Brain microvascular endothelial cell (primary cell): ENCODE results near the gene SLC16A4.

Source experiments
- DNase-seq: peaks from one replicate; pipeline ENCODE4 v3.0.0-alpha.2; 2020
- H3K27ac ChIP-seq: fragments of 250-450 bp; sonication (Bioruptor Pico); 2 replicates; pipeline ENCODE4 v1.5.1; 2020; ENCODE audit warnings: mild to moderate bottlenecking, moderate library complexity
- H3K27me3 ChIP-seq: fragments of 250-450 bp; sonication (Bioruptor Pico); replicated peaks from 2 replicates; pipeline ENCODE4 v1.5.1; 2020; ENCODE audit warnings: mild to moderate bottlenecking
- H3K36me3 ChIP-seq: fragments of 250-450 bp; sonication (Bioruptor Pico); replicated peaks from 2 replicates; pipeline ENCODE4 v1.5.1; 2020; ENCODE audit warnings: mild to moderate bottlenecking
- H3K4me3 ChIP-seq: 2 replicates; pipeline ENCODE4 v1.5.1; 2011; ENCODE audit warnings: low read depth, mild to moderate bottlenecking, control low read depth, low read length, moderate library complexity
- in situ Hi-C: cut with HindIII; loops from 2 replicates; pipeline ENCODE4 v1.10.0; 2017; ENCODE audit warnings: low sequenced_read_pairs, low pct_ligation_motif_present
- TF ChIP-seq, protein P1 (sequence below): IDR thresholded peaks from 2 replicates; pipeline ENCODE4 v1.5.1; 2011; ENCODE audit warnings: low read depth, mild to moderate bottlenecking, moderate library complexity, low read length, control low read depth, inconsistent platforms; ENCODE audit errors: missing control alignments

The SLC16A4 gene

DNA sequence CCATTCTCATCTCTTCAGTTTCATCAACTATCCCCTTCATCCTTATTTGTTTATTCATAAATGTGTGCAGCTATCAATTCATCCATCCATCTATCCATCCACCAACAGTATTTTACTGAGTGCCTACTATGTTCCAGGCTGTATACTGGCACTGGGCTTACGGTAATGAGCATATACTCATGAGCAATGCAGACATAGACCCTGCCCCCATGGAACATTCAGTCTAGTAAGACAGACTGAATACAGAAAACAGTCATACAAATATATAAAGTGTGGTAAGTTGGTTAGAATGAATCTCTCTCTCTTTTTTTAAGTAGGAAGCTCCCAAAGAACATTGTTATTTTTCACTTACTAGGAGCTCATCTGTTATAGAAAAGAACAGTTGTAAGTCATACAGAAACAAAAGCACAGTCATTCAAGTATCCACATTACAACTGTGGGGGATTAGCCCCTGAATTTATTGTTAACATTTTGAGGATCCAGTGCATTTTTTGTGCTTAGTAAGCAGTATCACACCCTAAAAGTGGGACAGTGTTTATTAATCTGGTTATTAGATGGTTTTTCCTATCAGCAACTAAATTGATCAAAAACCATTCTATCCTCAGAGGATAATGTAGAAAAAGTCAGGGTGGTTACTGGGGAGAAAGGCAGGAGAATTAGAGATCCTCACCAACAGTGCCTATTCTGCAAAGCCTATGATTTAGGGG lies 3.6 kb downstream of the SLC16A4 start:
- Histone ChIP-seq H3K36me3 (no peaks in the 10 kb centered on the region), H3K4me3 (no peak overlapping the region), H3K27ac (no peak overlapping the region), H3K27me3 (no peaks in the 10 kb centered on the region)
- TF ChIP-seq, protein P1, sequence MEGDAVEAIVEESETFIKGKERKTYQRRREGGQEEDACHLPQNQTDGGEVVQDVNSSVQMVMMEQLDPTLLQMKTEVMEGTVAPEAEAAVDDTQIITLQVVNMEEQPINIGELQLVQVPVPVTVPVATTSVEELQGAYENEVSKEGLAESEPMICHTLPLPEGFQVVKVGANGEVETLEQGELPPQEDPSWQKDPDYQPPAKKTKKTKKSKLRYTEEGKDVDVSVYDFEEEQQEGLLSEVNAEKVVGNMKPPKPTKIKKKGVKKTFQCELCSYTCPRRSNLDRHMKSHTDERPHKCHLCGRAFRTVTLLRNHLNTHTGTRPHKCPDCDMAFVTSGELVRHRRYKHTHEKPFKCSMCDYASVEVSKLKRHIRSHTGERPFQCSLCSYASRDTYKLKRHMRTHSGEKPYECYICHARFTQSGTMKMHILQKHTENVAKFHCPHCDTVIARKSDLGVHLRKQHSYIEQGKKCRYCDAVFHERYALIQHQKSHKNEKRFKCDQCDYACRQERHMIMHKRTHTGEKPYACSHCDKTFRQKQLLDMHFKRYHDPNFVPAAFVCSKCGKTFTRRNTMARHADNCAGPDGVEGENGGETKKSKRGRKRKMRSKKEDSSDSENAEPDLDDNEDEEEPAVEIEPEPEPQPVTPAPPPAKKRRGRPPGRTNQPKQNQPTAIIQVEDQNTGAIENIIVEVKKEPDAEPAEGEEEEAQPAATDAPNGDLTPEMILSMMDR: no peak
- DNase-seq: no peak
- in situ Hi-C loops: no loop called here

DNA sequence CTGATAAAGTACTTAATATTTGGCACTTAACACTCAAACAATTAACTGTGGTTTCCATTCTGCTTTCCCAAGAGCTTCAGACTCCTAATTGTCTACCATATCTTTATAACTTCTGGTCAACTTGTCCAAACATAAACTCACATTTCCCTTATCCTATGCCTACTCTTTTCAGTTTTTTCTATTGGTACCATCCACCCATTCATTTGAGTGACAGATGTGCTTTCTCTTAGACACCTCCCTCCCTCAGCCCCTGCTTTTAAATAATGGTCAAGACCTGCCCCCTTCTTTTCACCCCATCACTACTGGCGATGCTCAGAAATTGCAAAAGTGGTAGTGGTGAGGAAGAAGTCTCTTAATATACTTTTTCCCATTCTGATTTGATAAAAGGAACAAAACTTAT lies 5.5 kb downstream of the SLC16A4 start:
- no peaks in the 10 kb centered on the region for H3K36me3 ChIP-seq
- H3K4me3 ChIP-seq: no peak overlapping the region
- no peak overlapping the region for H3K27ac ChIP-seq
- no peak for DNase-seq
- H3K27me3 ChIP-seq: no peaks in the 10 kb centered on the region
- TF ChIP-seq, protein P1: no peak
- in situ Hi-C loops: no loop called here

DNA sequence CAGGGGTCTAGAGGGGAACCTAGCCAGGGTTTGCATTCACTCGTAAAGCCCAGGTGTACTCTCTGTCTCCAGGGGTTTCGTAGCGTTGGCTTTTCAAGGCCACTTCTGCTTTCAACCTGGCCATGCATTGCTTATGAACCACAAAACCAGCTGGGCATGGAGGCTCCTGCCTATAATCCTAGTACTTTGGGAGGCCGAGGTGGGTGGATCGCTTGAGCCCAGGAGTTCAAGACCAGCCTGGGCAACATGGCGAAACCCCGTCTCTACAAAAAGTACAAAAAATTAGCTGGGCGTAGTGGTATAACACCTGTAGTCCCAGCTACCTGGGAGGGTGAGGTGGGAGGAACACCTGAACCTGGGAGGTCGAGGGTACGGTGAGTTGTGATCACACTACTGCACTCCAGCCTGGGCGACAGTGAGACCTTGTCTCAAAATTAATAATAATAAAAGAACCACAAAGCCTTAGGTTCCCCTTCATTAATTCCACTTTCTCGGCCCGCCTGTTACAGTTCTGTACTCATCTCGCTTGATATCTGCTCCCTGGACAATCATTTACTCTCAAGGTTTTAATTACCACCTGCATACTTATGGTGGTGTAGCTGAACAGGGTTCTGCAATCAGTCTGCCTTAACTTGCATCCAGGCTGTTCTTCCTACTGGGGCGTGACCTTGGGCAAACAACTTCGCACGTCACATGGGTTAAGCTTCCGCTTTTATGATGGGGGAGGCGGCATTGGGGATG lies 6.1 kb downstream of the SLC16A4 start:
- no peak overlapping the region for H3K27ac ChIP-seq
- H3K36me3 ChIP-seq: no peaks in the 10 kb centered on the region
- in situ Hi-C loops: no loop called here
- no peak overlapping the region for H3K4me3 ChIP-seq
- no peak for DNase-seq
- TF ChIP-seq, protein P1: no peak
- H3K27me3 ChIP-seq: no peaks in the 10 kb centered on the region

DNA sequence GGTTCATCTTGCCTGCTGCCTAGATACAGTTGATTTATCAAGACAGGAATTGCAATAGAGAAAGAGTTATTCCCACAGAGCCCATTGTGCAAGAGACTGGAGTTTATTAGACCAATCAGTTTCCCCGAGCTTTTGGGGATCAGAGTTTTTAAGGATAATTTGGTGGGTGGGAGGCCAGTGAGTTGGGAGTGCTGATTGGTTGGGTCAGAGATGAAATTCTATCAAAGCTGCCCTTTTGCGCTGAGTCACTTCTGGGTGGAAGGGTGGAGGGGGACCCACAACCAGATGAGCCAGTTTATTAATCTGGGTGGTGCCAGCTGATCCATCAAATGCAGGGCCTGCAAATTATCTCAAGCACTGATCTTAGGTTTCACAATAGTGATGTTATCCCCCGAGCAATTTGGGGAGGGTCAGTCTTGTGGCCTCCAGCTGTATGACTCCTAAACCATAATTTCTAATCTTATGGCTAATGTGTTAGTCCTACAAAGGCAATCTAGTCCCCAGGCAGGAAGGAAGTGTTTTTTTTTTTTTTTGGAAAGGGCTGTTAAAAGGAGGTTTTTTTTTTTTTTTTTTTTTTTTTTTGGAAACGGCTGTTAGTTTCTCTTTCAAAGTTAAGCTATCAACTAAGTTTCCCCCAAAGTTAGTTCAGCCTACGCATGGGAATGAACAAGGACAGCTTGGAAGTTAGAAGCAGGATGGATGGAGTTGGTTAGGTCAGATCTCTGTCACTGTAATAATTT lies 7.4 kb downstream of the SLC16A4 start:
- H3K27ac ChIP-seq: no peak overlapping the region
- TF ChIP-seq, protein P1: no peak
- no peaks in the 10 kb centered on the region for H3K27me3 ChIP-seq
- in situ Hi-C loops: no loop called here
- no peak overlapping the region for H3K4me3 ChIP-seq
- no peaks in the 10 kb centered on the region for H3K36me3 ChIP-seq
- DNase-seq: peak; percentile 3

DNA sequence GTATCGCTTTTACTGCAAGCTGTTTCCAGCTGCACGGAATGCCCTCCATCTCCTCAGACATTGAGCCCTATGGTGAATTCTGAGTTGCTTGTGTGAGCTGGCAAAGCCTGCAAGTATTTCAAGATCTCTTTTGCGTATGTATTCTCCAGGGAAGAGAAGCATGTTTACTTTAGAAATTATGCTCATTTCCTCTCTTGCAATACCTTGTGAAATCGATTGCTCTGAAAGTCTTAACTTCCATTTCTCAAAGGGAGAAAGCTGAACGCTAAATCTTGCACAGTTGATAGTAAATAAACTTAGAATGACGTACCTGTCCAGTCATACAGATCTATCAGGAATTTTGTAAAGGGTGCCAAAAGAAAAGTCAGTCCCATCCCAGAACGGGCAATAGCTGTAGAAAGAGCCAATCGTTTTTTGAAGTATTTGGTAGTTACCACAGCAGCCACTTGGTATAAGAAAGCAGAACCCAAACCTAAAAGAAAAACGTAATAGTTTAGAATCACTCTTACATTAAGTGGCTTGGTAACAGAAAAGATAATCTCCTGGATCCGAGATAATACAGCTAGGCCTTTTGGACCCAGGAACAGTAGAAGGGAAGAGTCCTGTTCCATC lies 10.0 kb downstream of the SLC16A4 start:
- Histone ChIP-seq H3K4me3 (no peak overlapping the region), H3K27me3 (no peaks in the 10 kb centered on the region), H3K27ac (peak overlapping the region; percentile 48), H3K36me3 (peaks cover 19% of the 10 kb centered on the region)
- DNase-seq: peak; percentile 44
- TF ChIP-seq, protein P1: no peak
- in situ Hi-C loops: no loop called here
